Measurements from ENCODE around the gene TAF1B. TPM values are rescaled to one million over a fixed set of nuclear protein-coding genes. Genes with fewer than 3 reads are reported as not detected.
A peak's percentile ranks its signal among the peaks of the same experiment; 100 is the strongest.
"Not testable (repeated sequence)": the region's sequence is repeated elsewhere in the genome, so short reads cannot be mapped to it uniquely, and the experiment has no call there.

Gene TAF1B
- total RNA-seq, 6 experiments from 2014 or later = 17.3 to 24.0 (median 22.3) TPM

GRCh38 chr2:9846554-9846953 is 3.3 kb downstream of the TAF1B start:
- DNase-seq = peak; percentile 18
- Mint-ChIP-seq H3K36me3 (ENCODE audit: low read depth) (peaks cover 12% of the 10 kb centered on the region), H3K27me3 (ENCODE audit: insufficient read depth) (no peaks in the 10 kb centered on the region), H3K9me3 (no peaks in the 10 kb centered on the region), H3K27ac (peak overlapping the region; percentile 53; the same call in 1 of the 2 replicates), H3K4me1 (ENCODE audit: low read depth) (peaks cover 46% of the 10 kb centered on the region), H3K4me3 (peak overlapping the region; percentile 7)
- TF ChIP-seq CTCF (IDR thresholded peaks at IDR 0.05) = no peak

- Mint-ChIP-seq H3K27me3 (ENCODE audit: insufficient read depth) (no peaks in the 10 kb centered on the region), H3K4me3 (peak overlapping the region; percentile 7), H3K27ac (peak overlapping the region; percentile 53; the same call in 1 of the 2 replicates), H3K36me3 (ENCODE audit: low read depth) (peaks cover 14% of the 10 kb centered on the region), H3K9me3 (no peaks in the 10 kb centered on the region), H3K4me1 (ENCODE audit: low read depth) (peaks cover 46% of the 10 kb centered on the region)
- DNase-seq = no peak
- no peak for TF ChIP-seq CTCF (IDR thresholded peaks at IDR 0.05)
Observed at GRCh38 chr2:9847140-9847539, 3.9 kb downstream of the TAF1B start.

- Mint-ChIP-seq H3K4me1 (ENCODE audit: low read depth) (peaks cover 4% of the 10 kb centered on the region; the same call in 1 of the 2 replicates), H3K9me3 (peaks cover 13% of the 10 kb centered on the region), H3K27ac (no peak overlapping the region), H3K27me3 (ENCODE audit: insufficient read depth) (no peaks in the 10 kb centered on the region; the same call in none of the 2 replicates), H3K4me3 (no peak overlapping the region; the same call in 1 of the 2 replicates), H3K36me3 (ENCODE audit: low read depth) (peaks cover 61% of the 10 kb centered on the region)
- DNase-seq = no peak
- TF ChIP-seq CTCF (IDR thresholded peaks at IDR 0.05) = no peak
Observed at GRCh38 chr2:9852881-9853280, 9.6 kb downstream of the TAF1B start.

GRCh38 chr2:9857814-9858729 is 14.8 kb downstream of the TAF1B start:
- H3K27ac Mint-ChIP-seq = no peak overlapping the region
- no peak for TF ChIP-seq CTCF (IDR thresholded peaks at IDR 0.05)
- H3K4me3 Mint-ChIP-seq = no peak overlapping the region
- no peak for DNase-seq
- peaks cover 86% of the 10 kb centered on the region for H3K36me3 Mint-ChIP-seq (ENCODE audit: low read depth)
- no peaks in the 10 kb centered on the region for H3K4me1 Mint-ChIP-seq (ENCODE audit: low read depth)
- H3K27me3 Mint-ChIP-seq (ENCODE audit: insufficient read depth) = no peaks in the 10 kb centered on the region; the same call in 1 of the 2 replicates
- H3K9me3 Mint-ChIP-seq = peaks cover 51% of the 10 kb centered on the region

GRCh38 chr2:9858730-9859068 is 15.4 kb downstream of the TAF1B start:
- no peak overlapping the region for H3K27ac Mint-ChIP-seq
- H3K4me1 Mint-ChIP-seq (ENCODE audit: low read depth) = no peaks in the 10 kb centered on the region
- H3K4me3 Mint-ChIP-seq = no peak overlapping the region
- no peaks in the 10 kb centered on the region; the same call in 1 of the 2 replicates for H3K27me3 Mint-ChIP-seq (ENCODE audit: insufficient read depth)
- no peak for TF ChIP-seq CTCF (IDR thresholded peaks at IDR 0.05)
- no peak for DNase-seq
- H3K36me3 Mint-ChIP-seq (ENCODE audit: low read depth) = peaks cover 85% of the 10 kb centered on the region
- peaks cover 54% of the 10 kb centered on the region for H3K9me3 Mint-ChIP-seq

- H3K9me3 Mint-ChIP-seq = peaks cover 59% of the 10 kb centered on the region
- H3K4me1 Mint-ChIP-seq (ENCODE audit: low read depth); H3K27ac Mint-ChIP-seq; DNase-seq; H3K4me3 Mint-ChIP-seq; H3K27me3 Mint-ChIP-seq (ENCODE audit: insufficient read depth): not testable (repeated sequence)
- H3K36me3 Mint-ChIP-seq (ENCODE audit: low read depth) = peaks cover 71% of the 10 kb centered on the region
Observed at GRCh38 chr2:9860922-9861580, 17.8 kb downstream of the TAF1B start.

Measured in HFFc6 (cell line).